Ascending aorta (tissue), 2 donors: Measurements from ENCODE around the gene F2R. TPM values are rescaled to one million over a fixed set of nuclear protein-coding genes. Genes with fewer than 3 reads are reported as not detected.

ENCODE experiments used
- DNase-seq, 2 donors: peaks; one replicate each; pipeline ENCODE4 v3.0.0-alpha.2; 2019; ENCODE audit warnings: low spot score in 2 of 2
- H3K27ac ChIP-seq, 2 donors: fragments of 200-600 bp; sonication (generic); one replicate each; pipeline ENCODE4 v1.5.1; 2016 to 2017; ENCODE audit warnings: mild to moderate bottlenecking in 1 of 2
- H3K27me3 ChIP-seq: fragments of 200-600 bp; sonication (generic); one replicate; pipeline ENCODE4 v1.5.1; 2017
- H3K36me3 ChIP-seq, 2 donors: fragments of 200-600 bp; sonication (generic); one replicate each; pipeline ENCODE4 v1.5.1; 2016
- H3K4me1 ChIP-seq, 2 donors: fragments of 200-600 bp; sonication (generic); one replicate each; pipeline ENCODE4 v1.5.1; 2016 to 2017; ENCODE audit warnings: mild to moderate bottlenecking in 1 of 2
- H3K4me3 ChIP-seq, 2 donors: fragments of 200-600 bp; sonication (generic); one replicate each; pipeline ENCODE4 v1.5.1; 2016 to 2017; ENCODE audit warnings: mild to moderate bottlenecking in 1 of 2
- H3K9me3 ChIP-seq, 2 donors: fragments of 200-600 bp; sonication (generic); one replicate each; pipeline ENCODE4 v1.5.1; 2016
- intact Hi-C: fragments of 100-400 bp; cut with DNase I; formaldehyde crosslinking; loops from one replicate; pipeline ENCODE4 v1.15.1; 2023
- total RNA-seq: library from RNA; depleted of rRNA; stranded (reverse); fragments of >200 nt; gene quantifications from one replicate; pipeline ENCODE4 v1.1.0, GENCODE V29; 2016
- TF ChIP-seq, protein P1 (sequence below), 3 experiments: fragments of 200-600 bp in 2 of 3; fragments of 450-650 bp in 1 of 3; sonication (generic) in 2 of 3; IDR thresholded peaks; one replicate each; pipeline ENCODE4 v1.5.1; 2016 to 2019; ENCODE audit warnings: antibody characterized with exemption in 3 of 3, mild to moderate bottlenecking in 1 of 3, moderate library complexity in 1 of 3

Gene F2R
- total RNA-seq, 1 donor from 2014 or later, result 131 TPM

DNA sequence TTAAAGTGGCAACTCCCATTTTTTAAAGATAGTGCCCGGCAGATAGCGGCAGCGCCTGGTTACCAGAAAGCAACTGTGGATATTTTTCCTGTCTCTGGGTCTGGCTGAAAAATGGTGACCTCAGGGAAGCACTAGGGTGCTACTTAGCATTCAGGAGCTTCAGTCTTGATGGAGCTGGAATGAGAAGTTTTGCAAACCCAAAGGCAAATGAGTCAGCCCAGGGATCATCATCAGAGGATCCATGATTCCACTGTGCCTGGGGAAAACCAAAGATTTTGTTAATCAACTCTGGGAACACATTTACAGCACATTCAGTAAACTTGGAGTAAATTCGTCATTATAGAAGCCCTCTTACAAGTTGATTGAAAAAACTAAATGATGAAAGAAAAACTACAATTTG is 26.7 kb downstream of the F2R start:
- Histone ChIP-seq H3K27ac (no peak overlapping the region), H3K4me3 (no peak overlapping the region), H3K27me3 (no peaks in the 10 kb centered on the region), H3K36me3 (no peaks in the 10 kb centered on the region), H3K9me3 (no peaks in the 10 kb centered on the region), H3K4me1 (no peaks in the 10 kb centered on the region)
- TF ChIP-seq, protein P1, sequence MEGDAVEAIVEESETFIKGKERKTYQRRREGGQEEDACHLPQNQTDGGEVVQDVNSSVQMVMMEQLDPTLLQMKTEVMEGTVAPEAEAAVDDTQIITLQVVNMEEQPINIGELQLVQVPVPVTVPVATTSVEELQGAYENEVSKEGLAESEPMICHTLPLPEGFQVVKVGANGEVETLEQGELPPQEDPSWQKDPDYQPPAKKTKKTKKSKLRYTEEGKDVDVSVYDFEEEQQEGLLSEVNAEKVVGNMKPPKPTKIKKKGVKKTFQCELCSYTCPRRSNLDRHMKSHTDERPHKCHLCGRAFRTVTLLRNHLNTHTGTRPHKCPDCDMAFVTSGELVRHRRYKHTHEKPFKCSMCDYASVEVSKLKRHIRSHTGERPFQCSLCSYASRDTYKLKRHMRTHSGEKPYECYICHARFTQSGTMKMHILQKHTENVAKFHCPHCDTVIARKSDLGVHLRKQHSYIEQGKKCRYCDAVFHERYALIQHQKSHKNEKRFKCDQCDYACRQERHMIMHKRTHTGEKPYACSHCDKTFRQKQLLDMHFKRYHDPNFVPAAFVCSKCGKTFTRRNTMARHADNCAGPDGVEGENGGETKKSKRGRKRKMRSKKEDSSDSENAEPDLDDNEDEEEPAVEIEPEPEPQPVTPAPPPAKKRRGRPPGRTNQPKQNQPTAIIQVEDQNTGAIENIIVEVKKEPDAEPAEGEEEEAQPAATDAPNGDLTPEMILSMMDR (IDR thresholded peaks at IDR 0.05), result no peak
- intact Hi-C loops, result no loop called here
- no peak for DNase-seq

GRCh38 chr5:76744632-76745031 is 28.7 kb downstream of the F2R start:
- no peak for DNase-seq
- Histone ChIP-seq H3K9me3 (no peaks in the 10 kb centered on the region), H3K4me3 (no peak overlapping the region), H3K27ac (no peak overlapping the region), H3K4me1 (no peaks in the 10 kb centered on the region), H3K36me3 (no peaks in the 10 kb centered on the region), H3K27me3 (no peaks in the 10 kb centered on the region)
- TF ChIP-seq, protein P1 (IDR thresholded peaks at IDR 0.05), result no peak
- intact Hi-C loops, result no loop called here

GRCh38 chr5:76745670-76746069 is 29.7 kb downstream of the F2R start:
- no peaks in the 10 kb centered on the region for H3K4me1 ChIP-seq
- no peaks in the 10 kb centered on the region for H3K36me3 ChIP-seq
- intact Hi-C loops, result no loop called here
- no peaks in the 10 kb centered on the region for H3K9me3 ChIP-seq
- H3K27me3 ChIP-seq, result no peaks in the 10 kb centered on the region
- DNase-seq, result no peak
- no peak overlapping the region for H3K4me3 ChIP-seq
- TF ChIP-seq, protein P1 (IDR thresholded peaks at IDR 0.05), result no peak
- no peak overlapping the region for H3K27ac ChIP-seq

- TF ChIP-seq, protein P1 (IDR thresholded peaks at IDR 0.05), result no peak
- Histone ChIP-seq H3K4me3 (no peak overlapping the region), H3K27me3 (no peaks in the 10 kb centered on the region), H3K4me1 (no peaks in the 10 kb centered on the region), H3K27ac (no peak overlapping the region), H3K9me3 (no peaks in the 10 kb centered on the region), H3K36me3 (no peaks in the 10 kb centered on the region)
- DNase-seq, result no peak
- intact Hi-C loops, result no loop called here
Observed at GRCh38 chr5:76746677-76747076, 30.8 kb downstream of the F2R start.

GRCh38 chr5:76747706-76748105 is 31.8 kb downstream of the F2R start:
- DNase-seq, result no peak
- Histone ChIP-seq H3K36me3 (no peaks in the 10 kb centered on the region), H3K27me3 (no peaks in the 10 kb centered on the region), H3K4me3 (no peak overlapping the region), H3K4me1 (no peaks in the 10 kb centered on the region), H3K27ac (no peak overlapping the region), H3K9me3 (no peaks in the 10 kb centered on the region)
- intact Hi-C loops, result no loop called here
- TF ChIP-seq, protein P1 (IDR thresholded peaks at IDR 0.05), result no peak

- intact Hi-C loops, result no loop called here
- Histone ChIP-seq H3K4me3 (no peak overlapping the region), H3K36me3 (no peaks in the 10 kb centered on the region), H3K27me3 (no peaks in the 10 kb centered on the region), H3K9me3 (no peaks in the 10 kb centered on the region), H3K4me1 (no peaks in the 10 kb centered on the region), H3K27ac (no peak overlapping the region)
- no peak for DNase-seq
- TF ChIP-seq, protein P1 (IDR thresholded peaks at IDR 0.05), result no peak
Observed at GRCh38 chr5:76751291-76751690, 35.4 kb downstream of the F2R start.
